HepG2 (cell line): ENCODE data around the gene OR1M1. TPM values are rescaled to one million over a fixed set of nuclear protein-coding genes. Genes with fewer than 3 reads are reported as not detected.
A peak's percentile ranks its signal among the peaks of the same experiment; 100 is the strongest.

Experiments used
- ARNT ChIP-seq: fragments of 450-650 bp; IDR thresholded peaks from 2 replicates; pipeline ENCODE4 v1.6.1; 2017
- ATF7-NPFF ChIP-seq: sonication (generic); formaldehyde crosslinking; IDR thresholded peaks from 2 replicates; pipeline ENCODE4 v1.8.1; 2023; ENCODE audit warnings: mild to moderate bottlenecking, low read depth, missing genetic modification reagents, moderate library complexity
- CEBPB ChIP-seq: IDR thresholded peaks from 2 replicates; pipeline ENCODE4 v1.6.1; 2011; ENCODE audit warnings: low read depth, low read length, improper control_type of control experiment, borderline replicate concordance
- CENPX ChIP-seq: sonication (generic); formaldehyde crosslinking; IDR thresholded peaks from 2 replicates; pipeline ENCODE4 v1.9.0; 2021; ENCODE audit warnings: mild to moderate bottlenecking, missing genetic modification reagents, moderate library complexity
- GMEB1 ChIP-seq: sonication (generic); formaldehyde crosslinking; IDR thresholded peaks from 2 replicates; pipeline ENCODE4 v1.5.1; 2020; ENCODE audit warnings: missing genetic modification reagents, mild to moderate bottlenecking, borderline replicate concordance
- HNRNPL ChIP-seq: fragments of 200-400 bp; formaldehyde crosslinking; IDR thresholded peaks from 2 replicates; pipeline ENCODE4 v1.6.1; 2017; ENCODE audit warnings: mild to moderate bottlenecking, low read depth, low read length
- JARID2 ChIP-seq: sonication (generic); formaldehyde crosslinking; IDR thresholded peaks from 2 replicates; pipeline ENCODE4 v1.8.1; 2023; ENCODE audit warnings: missing genetic modification reagents, inconsistent platforms; ENCODE audit not compliant: insufficient replicate concordance
- JUND ChIP-seq: sonication (generic); formaldehyde crosslinking; IDR thresholded peaks from 2 replicates; pipeline ENCODE4 v1.8.0; 2022; ENCODE audit warnings: mild to moderate bottlenecking, missing genetic modification reagents
- KLF13 ChIP-seq: sonication (generic); formaldehyde crosslinking; IDR thresholded peaks from 2 replicates; pipeline ENCODE4 v1.4.0; 2020; ENCODE audit warnings: mild to moderate bottlenecking, missing genetic modification reagents
- MYNN ChIP-seq: sonication (generic); formaldehyde crosslinking; IDR thresholded peaks from 2 replicates; pipeline ENCODE4 v1.4.0; 2020; ENCODE audit warnings: mild to moderate bottlenecking, low read depth, missing genetic modification reagents
- NFATC3 ChIP-seq: sonication (generic); formaldehyde crosslinking; IDR thresholded peaks from 2 replicates; pipeline ENCODE4 v1.5.1; 2020; ENCODE audit warnings: mild to moderate bottlenecking, missing genetic modification reagents
- RCOR2 ChIP-seq: IDR thresholded peaks from 2 replicates; pipeline ENCODE4 v1.6.1; 2016; ENCODE audit warnings: missing biosample characterization, missing genetic modification reagents
- REL ChIP-seq: sonication (generic); formaldehyde crosslinking; conservative IDR thresholded peaks from 2 replicates; pipeline ENCODE4 v1.8.0; 2022; ENCODE audit warnings: mild to moderate bottlenecking, missing genetic modification reagents, moderate library complexity
- RXRB ChIP-seq: IDR thresholded peaks from 2 replicates; pipeline ENCODE4 v1.6.1; 2016; ENCODE audit warnings: borderline replicate concordance, missing genetic modification reagents, missing compliant biosample characterization
- SMARCC2 ChIP-seq: fragments of 450-650 bp; IDR thresholded peaks from 2 replicates; pipeline ENCODE4 v1.6.1; 2017; ENCODE audit warnings: antibody characterized with exemption, mild to moderate bottlenecking
- TCF7L2 ChIP-seq: IDR thresholded peaks from 2 replicates; pipeline ENCODE4 v1.6.1; 2011; ENCODE audit warnings: mild to moderate bottlenecking, low read depth, low read length, moderate library complexity
- TEAD3 ChIP-seq: optimal IDR thresholded peaks from 2 replicates; pipeline ENCODE3; 2016; ENCODE audit warnings: borderline replicate concordance
- YY1 ChIP-seq: IDR thresholded peaks from 2 replicates; pipeline ENCODE4 v1.6.1; 2011; ENCODE audit warnings: low read length, low read depth, moderate library complexity, mild to moderate bottlenecking; ENCODE audit not compliant: insufficient read depth, insufficient replicate concordance
- ZBTB1 ChIP-seq: sonication (generic); formaldehyde crosslinking; IDR thresholded peaks from 2 replicates; pipeline ENCODE4 v1.4.0; 2020; ENCODE audit warnings: missing genetic modification reagents, borderline replicate concordance
- ZBTB44 ChIP-seq: sonication (generic); formaldehyde crosslinking; IDR thresholded peaks from 2 replicates; pipeline ENCODE4 v1.4.0; 2020; ENCODE audit warnings: missing genetic modification reagents
- ZFP1 ChIP-seq: IDR thresholded peaks from 2 replicates; pipeline ENCODE4 v1.6.1; 2016
- ZFX ChIP-seq: sonication (generic); formaldehyde crosslinking; IDR thresholded peaks from 2 replicates; pipeline ENCODE4 v1.4.0; 2020; ENCODE audit warnings: mild to moderate bottlenecking, low read depth, missing genetic modification reagents, moderate library complexity
- ZNF17 ChIP-seq: sonication (generic); formaldehyde crosslinking; IDR thresholded peaks from 2 replicates; pipeline ENCODE4 v1.5.0; 2020; ENCODE audit warnings: mild to moderate bottlenecking, missing genetic modification reagents
- ZNF280B ChIP-seq: sonication (generic); formaldehyde crosslinking; IDR thresholded peaks from 2 replicates; pipeline ENCODE4 v1.5.0; 2020; ENCODE audit warnings: missing genetic modification reagents, mild to moderate bottlenecking, borderline replicate concordance
- ZNF496 ChIP-seq: sonication (generic); formaldehyde crosslinking; IDR thresholded peaks from 2 replicates; pipeline ENCODE4 v1.8.1; 2023; ENCODE audit warnings: mild to moderate bottlenecking, moderate library complexity, missing genetic modification reagents; ENCODE audit not compliant: insufficient replicate concordance
- ZNF616 ChIP-seq: sonication (generic); formaldehyde crosslinking; IDR thresholded peaks from 2 replicates; pipeline ENCODE4 v1.5.0; 2020; ENCODE audit warnings: low read depth, mild to moderate bottlenecking, missing genetic modification reagents
- ZNF660 ChIP-seq: sonication (generic); formaldehyde crosslinking; IDR thresholded peaks from 2 replicates; pipeline ENCODE4 v1.5.1; 2020; ENCODE audit warnings: mild to moderate bottlenecking, low read depth, missing genetic modification reagents, borderline replicate concordance
- polyA plus RNA-seq, 8 experiments: library from polyadenylated mRNA; depleted of rRNA in 3 of 8; stranded (reverse) in 7 of 8; unstranded in 1 of 8; fragments of >200 nt; fragmentation: Illumina TruSeq in 4 of 8; extraction: Trizol in 4 of 8; gene quantifications; 2 replicates each; pipeline versions ENCODE4 v1.2.1 to v1.2.3, GENCODE V29; 2011 to 2016; ENCODE audit warnings: low read depth in 4 of 8, missing spikeins in 1 of 8, mixed read lengths in 1 of 8; ENCODE audit not compliant: insufficient read depth in 1 of 8
- total RNA-seq, 5 experiments: library from RNA; depleted of rRNA; stranded (reverse); fragments of >200 nt; fragmentation: Illumina TruSeq; extraction: Trizol; gene quantifications; 2 replicates each; pipeline ENCODE4 v1.2.3, GENCODE V29; 2016; ENCODE audit warnings: low read depth in 1 of 5

Gene OR1M1
- total and polyA plus RNA-seq, 2 of the 13 experiments (the other 11 are each of a cell fraction or from before 2014, with no cell fraction given), result not detected

GRCh38 chr19:9140159-9140874, 53.5 kb downstream of the OR1M1 start, which contains the start of gene ZNF317 (continued):
- TF ChIP-seq MYNN (CRISPR knock-in tag) (0 out of 2 replicates have a peak, but pooled peaks have one; percentile 62), CENPX (no peak), REL (CRISPR knock-in tag) (no peak), ZFP1 (CRISPR knock-in tag) (no peak), SMARCC2 (no peak), ZNF17 (no peak), GMEB1 (CRISPR knock-in tag) (peak; percentile 94), NFATC3 (CRISPR knock-in tag) (no peak), ZNF616 (CRISPR knock-in tag) (no peak), KLF13 (CRISPR knock-in tag) (0 out of 2 replicates have a peak, but pooled peaks have one; percentile 38), YY1 (peak; percentile 96), CEBPB (no peak), ZFX (CRISPR knock-in tag) (peak; percentile 94), ZNF496 (CRISPR knock-in tag) (no peak), HNRNPL (no peak), ZNF280B (CRISPR knock-in tag) (peak; percentile 80), TCF7L2 (no peak), ARNT (no peak), RCOR2 (CRISPR knock-in tag) (no peak), ZBTB44 (no peak), RXRB (CRISPR knock-in tag) (no peak; the same call in 1 of the 2 replicates), ATF7-NPFF (CRISPR knock-in tag) (no peak), ZBTB1 (CRISPR knock-in tag) (no peak), ZNF660 (CRISPR knock-in tag) (no peak), JUND (CRISPR knock-in tag) (no peak), JARID2 (no peak), TEAD3 (peak; percentile 41)
